ENCODE results near the gene SRPRA.
"Not testable (repeated sequence)": the region's sequence is repeated elsewhere in the genome, so short reads cannot be mapped to it uniquely, and the experiment has no call there.

- not testable (repeated sequence) for TF ChIP-seq POLR2AphosphoS5 (IDR thresholded peaks at IDR 0.05; ENCODE audit: borderline replicate concordance, low read depth, low read length); EZH2 (IDR thresholded peaks at IDR 0.05)
Observed at GRCh38 chr11:126308771-126309170, 40.1 kb upstream of the SRPRA start.

Data from SK-N-MC (cell line).